H1 (cell line): Measurements from ENCODE around the gene RIPOR3. TPM values are rescaled to one million over a fixed set of nuclear protein-coding genes. Genes with fewer than 3 reads are reported as not detected.

Experiments used
- CTCF ChIA-PET: fragments of 300-600 bp; sonication (Branson Sonifier 250); formaldehyde crosslinking; loops from one replicate; lab custom pipeline; 2021; ENCODE audit not compliant: partially characterized antibody; lab: Charles Lee
- POLR2A ChIA-PET: fragments of 300-600 bp; sonication (Branson Sonifier 250); formaldehyde crosslinking; loops from one replicate; lab custom pipeline; 2021; ENCODE audit warnings: inconsistent platforms; ENCODE audit not compliant: partially characterized antibody; lab: Charles Lee
- DNase-seq, 2 experiments: peaks; one replicate each; pipeline versions ENCODE4 v3.0.0 to v3.0.0-alpha.2; 2010 to 2022; ENCODE audit warnings: low spot score in 2 of 2, low read depth in 1 of 2, mixed read lengths in 1 of 2
- FAIRE-seq: peaks from 2 replicates; lab custom pipeline; 2011; peaks lifted over from hg19 to GRCh38; lab: Jason Lieb, UNC
- H2AFZ ChIP-seq: 2 replicates; pipeline ENCODE4 v1.8.1; 2012; ENCODE audit warnings: low read length, inconsistent platforms
- H2AK5ac ChIP-seq: 2 replicates; pipeline ENCODE4 v1.6.1; 2013; ENCODE audit warnings: low read depth, low read length
- H2BK120ac ChIP-seq: replicated peaks from 2 replicates; pipeline ENCODE3; 2013; ENCODE audit warnings: low read depth, low read length, inconsistent platforms
- H2BK12ac ChIP-seq: 2 replicates; pipeline ENCODE4 v1.6.1; 2013; ENCODE audit warnings: low read depth, low read length
- H2BK15ac ChIP-seq: 2 replicates; pipeline ENCODE4 v1.6.1; 2013; ENCODE audit warnings: low read length
- H2BK20ac ChIP-seq: 2 replicates; pipeline ENCODE4 v1.6.1; 2013; ENCODE audit warnings: low read length
- H2BK5ac ChIP-seq: 2 replicates; pipeline ENCODE4 v1.6.1; 2013; ENCODE audit warnings: low read depth, low read length
- H3K14ac ChIP-seq: 2 replicates; pipeline ENCODE4 v1.6.1; 2013; ENCODE audit warnings: inconsistent platforms; ENCODE audit not compliant: insufficient read length
- H3K18ac ChIP-seq: 2 replicates; pipeline ENCODE4 v1.6.1; 2013; ENCODE audit warnings: low read length; ENCODE audit errors: extremely low read depth
- H3K23ac ChIP-seq: 2 replicates; pipeline ENCODE4 v1.6.1; 2013; ENCODE audit warnings: inconsistent platforms; ENCODE audit not compliant: insufficient read length
- H3K23me2 ChIP-seq: 2 replicates; pipeline ENCODE4 v1.6.1; 2013; ENCODE audit warnings: low read depth, low read length
- H3K27ac ChIP-seq: 2 replicates; pipeline ENCODE4 v1.6.1; 2011; ENCODE audit warnings: low read depth, low read length, inconsistent platforms
- H3K27me3 ChIP-seq, 4 experiments: replicated peaks in 1 of 4; 1 replicate in 1 of 4; 2 replicates in 3 of 4; pipeline versions ENCODE4 v1.6.1 to v1.8.1; 2011 to 2013; ENCODE audit warnings: low read length in 3 of 4, mild to moderate bottlenecking in 3 of 4, inconsistent platforms in 2 of 4, mixed read lengths in 2 of 4, moderate library complexity in 1 of 4; ENCODE audit not compliant: control insufficient read depth in 3 of 4, insufficient read depth in 3 of 4; ENCODE audit errors: extremely low read depth in 1 of 4
- H3K36me3 ChIP-seq, 4 experiments: 2 replicates each; pipeline versions ENCODE4 v1.6.1 to v1.8.1; 2011 to 2013; ENCODE audit warnings: mild to moderate bottlenecking in 4 of 4, low read length in 3 of 4, moderate library complexity in 2 of 4, control low read depth in 1 of 4, inconsistent platforms in 1 of 4; ENCODE audit not compliant: insufficient read depth in 4 of 4, control insufficient read depth in 2 of 4
- H3K4ac ChIP-seq: replicated peaks from 2 replicates; pipeline ENCODE3; 2013; ENCODE audit warnings: low read length, low read depth, mixed read lengths, inconsistent platforms; ENCODE audit not compliant: insufficient read length
- H3K4me1 ChIP-seq, 4 experiments: replicated peaks in 1 of 4; 1 replicate in 1 of 4; 2 replicates in 3 of 4; pipeline versions ENCODE4 v1.6.1 to v1.8.1; 2011 to 2013; ENCODE audit warnings: low read length in 3 of 4, inconsistent platforms in 2 of 4, mixed read lengths in 1 of 4; ENCODE audit not compliant: insufficient read depth in 4 of 4, control insufficient read depth in 3 of 4
- H3K4me2 ChIP-seq, 2 experiments: 2 replicates each; pipeline versions ENCODE4 v1.6.1 to v1.8.1; 2011 to 2013; ENCODE audit warnings: low read depth in 2 of 2, low read length in 2 of 2, control low read depth in 1 of 2, inconsistent platforms in 1 of 2, mild to moderate bottlenecking in 1 of 2; ENCODE audit not compliant: insufficient read depth in 1 of 2
- H3K4me3 ChIP-seq, 4 experiments: fragments of 200-600, 300-600 bp in 1 of 4; sonication (generic), shearing (Covaris generic), sonication (Bioruptor Twin) in 1 of 4; 2 replicates each; pipeline versions ENCODE4 v1.5.1 to v1.8.1; 2011 to 2016; ENCODE audit warnings: low read length in 4 of 4, low read depth in 3 of 4, control low read depth in 2 of 4, inconsistent platforms in 2 of 4, mild to moderate bottlenecking in 2 of 4, mixed read lengths in 1 of 4, moderate library complexity in 1 of 4; ENCODE audit not compliant: insufficient read depth in 2 of 4; ENCODE audit errors: extremely low read depth in 1 of 4
- H3K56ac ChIP-seq: replicated peaks from 2 replicates; pipeline ENCODE3; 2013; ENCODE audit warnings: low read depth, mild to moderate bottlenecking, mixed read lengths, low read length, inconsistent platforms; ENCODE audit not compliant: insufficient read length
- H3K79me1 ChIP-seq: 2 replicates; pipeline ENCODE4 v1.6.1; 2013; ENCODE audit warnings: low read depth, low read length, control low read depth
- H3K79me2 ChIP-seq, 2 experiments: 2 replicates each; pipeline versions ENCODE4 v1.6.1 to v1.8.1; 2012 to 2013; ENCODE audit warnings: low read length in 2 of 2, mild to moderate bottlenecking in 2 of 2, inconsistent platforms in 1 of 2; ENCODE audit not compliant: insufficient read depth in 2 of 2, control insufficient read depth in 1 of 2
- H3K9ac ChIP-seq, 4 experiments: replicated peaks in 1 of 4; 1 replicate in 1 of 4; 2 replicates in 3 of 4; pipeline versions ENCODE4 v1.6.1 to v1.8.1; 2011 to 2013; ENCODE audit warnings: low read depth in 3 of 4, low read length in 3 of 4, control low read depth in 2 of 4, mild to moderate bottlenecking in 2 of 4, moderate library complexity in 2 of 4, inconsistent platforms in 1 of 4; ENCODE audit errors: extremely low read depth in 1 of 4
- H3K9me3 ChIP-seq, 2 experiments: 2 replicates each; pipeline versions ENCODE4 v1.6.1 to v1.8.1; 2012 to 2013; ENCODE audit warnings: mild to moderate bottlenecking in 2 of 2, moderate library complexity in 2 of 2, control low read depth in 1 of 2, inconsistent platforms in 1 of 2, low read depth in 1 of 2, low read length in 1 of 2, mixed read lengths in 1 of 2; ENCODE audit not compliant: insufficient read depth in 2 of 2
- H4K20me1 ChIP-seq, 2 experiments: replicated peaks in 1 of 2; 2 replicates each; pipeline versions ENCODE3 to v1.8.1; 2011 to 2013; ENCODE audit warnings: inconsistent platforms in 2 of 2, low read length in 2 of 2, mild to moderate bottlenecking in 1 of 2; ENCODE audit not compliant: insufficient read depth in 2 of 2, control insufficient read depth in 1 of 2
- H4K5ac ChIP-seq: 2 replicates; pipeline ENCODE4 v1.6.1; 2013; ENCODE audit warnings: low read length, low read depth, mixed read lengths, inconsistent platforms; ENCODE audit not compliant: insufficient read length
- H4K8ac ChIP-seq: 2 replicates; pipeline ENCODE4 v1.8.0; 2013; ENCODE audit warnings: mild to moderate bottlenecking, moderate library complexity, low read length, inconsistent platforms; ENCODE audit not compliant: insufficient read depth; ENCODE audit errors: extremely low read depth
- H4K91ac ChIP-seq: replicated peaks from 2 replicates; pipeline ENCODE3; 2013; ENCODE audit warnings: low read length, mixed read lengths, inconsistent platforms; ENCODE audit not compliant: insufficient read length
- BCL11A ChIP-seq, 2 experiments: IDR thresholded peaks; one replicate each; pipeline ENCODE4 v1.6.1; 2011; ENCODE audit warnings: low read depth in 2 of 2, low read length in 2 of 2, mild to moderate bottlenecking in 2 of 2
- CHD1 ChIP-seq: IDR thresholded peaks from 2 replicates; pipeline ENCODE4 v1.6.1; 2012; ENCODE audit warnings: low read depth, low read length, improper control_type of control experiment
- GABPA ChIP-seq: IDR thresholded peaks from 2 replicates; pipeline ENCODE4 v1.6.1; 2011; ENCODE audit warnings: mild to moderate bottlenecking, low read length, moderate library complexity, borderline replicate concordance; ENCODE audit not compliant: insufficient read depth
- KDM1A ChIP-seq: fragments of 200-600, 300-600 bp; sonication (generic); IDR thresholded peaks from 2 replicates; pipeline ENCODE4 v1.7.1; 2016; ENCODE audit warnings: mild to moderate bottlenecking, low read length, borderline replicate concordance
- KDM4A ChIP-seq: IDR thresholded peaks from one replicate; pipeline ENCODE4 v1.7.1; 2012; ENCODE audit warnings: low read depth, mild to moderate bottlenecking, moderate library complexity, low read length, inconsistent platforms; ENCODE audit not compliant: severe bottlenecking
- MAFK ChIP-seq: IDR thresholded peaks from 2 replicates; pipeline ENCODE4 v1.6.1; 2012; ENCODE audit warnings: low read depth, mild to moderate bottlenecking, improper control_type of control experiment, low read length
- NRF1 ChIP-seq: IDR thresholded peaks from 2 replicates; pipeline ENCODE4 v1.6.1; 2011; ENCODE audit warnings: mild to moderate bottlenecking, low read depth, low read length, improper control_type of control experiment
- RBBP5 ChIP-seq: IDR thresholded peaks from 2 replicates; pipeline ENCODE4 v1.7.1; 2012; ENCODE audit warnings: low read depth, mild to moderate bottlenecking, inconsistent platforms, low read length, moderate library complexity, borderline replicate concordance
- RXRA ChIP-seq: IDR thresholded peaks from 2 replicates; pipeline ENCODE4 v1.6.1; 2011; ENCODE audit warnings: low read depth, mild to moderate bottlenecking, low read length, moderate library complexity; ENCODE audit not compliant: insufficient read depth
- SIN3A ChIP-seq, 2 experiments: IDR thresholded peaks in 1 of 2; conservative IDR thresholded peaks in 1 of 2; 2 replicates each; pipeline ENCODE4 v1.6.1; 2011 to 2012; ENCODE audit warnings: low read length in 2 of 2, improper control_type of control experiment in 1 of 2, low read depth in 1 of 2, mild to moderate bottlenecking in 1 of 2
- SRF ChIP-seq: IDR thresholded peaks from 2 replicates; pipeline ENCODE4 v1.6.1; 2011; ENCODE audit warnings: mild to moderate bottlenecking, low read depth, low read length, moderate library complexity
- TAF7 ChIP-seq: optimal IDR thresholded peaks from 2 replicates; pipeline ENCODE3; 2011; ENCODE audit warnings: low read depth, mild to moderate bottlenecking, inconsistent platforms, low read length, moderate library complexity, borderline replicate concordance
- TBP ChIP-seq: IDR thresholded peaks from 2 replicates; pipeline ENCODE4 v1.6.1; 2011; ENCODE audit warnings: low read depth, low read length, improper control_type of control experiment
- TEAD4 ChIP-seq: IDR thresholded peaks from 2 replicates; pipeline ENCODE4 v1.6.1; 2012; ENCODE audit warnings: low read depth, low read length, inconsistent platforms, mixed read lengths
- WGBS, 2 experiments: shearing (Covaris generic) in 1 of 2; methylation state at CpG; one replicate each; pipeline versions ENCODE4 v1.1.6 to v1.1.7; 2013 to 2015; ENCODE audit warnings: low lambda C conversion rate in 2 of 2, mixed read lengths in 2 of 2, inconsistent platforms in 1 of 2, low coverage in 1 of 2, missing lambda C conversion rate in 1 of 2; ENCODE audit not compliant: insufficient replicate concordance in 2 of 2, insufficient coverage in 1 of 2, insufficient read length in 1 of 2; ENCODE audit errors: extremely low coverage in 1 of 2, missing lambda C conversion rate in 1 of 2; 5-methylcytosine and 5-hydroxymethylcytosine counted together
- polyA plus RNA-seq, 7 experiments: library from polyadenylated mRNA; depleted of rRNA in 3 of 7; stranded (reverse) in 5 of 7; unstranded in 2 of 7; fragments of >200 nt in 5 of 7; fragments of 200-250 nt in 2 of 7; gene quantifications; 1 replicate in 5 of 7; 2 replicates in 1 of 7; 4 replicates in 1 of 7; pipeline versions ENCODE4 v1.2.1 to v1.2.3, GENCODE V29; 2011 to 2013; ENCODE audit warnings: missing spikeins in 2 of 7, mixed read lengths in 2 of 7
- total RNA-seq: library from RNA; stranded (reverse); fragmentation: NEBNext Ultra II Directional; extraction: Animal tissue kit (Norgen Biotek cat#: 25700); gene quantifications from 2 replicates; pipeline ENCODE4 v1.2.1, GENCODE V29; 2021

The RIPOR3 gene
- total and polyA plus RNA-seq, 2 of the 8 experiments (the other 6 are each of a cell fraction or from before 2014, with no cell fraction given): 3.6 to 4.5 TPM

DNA sequence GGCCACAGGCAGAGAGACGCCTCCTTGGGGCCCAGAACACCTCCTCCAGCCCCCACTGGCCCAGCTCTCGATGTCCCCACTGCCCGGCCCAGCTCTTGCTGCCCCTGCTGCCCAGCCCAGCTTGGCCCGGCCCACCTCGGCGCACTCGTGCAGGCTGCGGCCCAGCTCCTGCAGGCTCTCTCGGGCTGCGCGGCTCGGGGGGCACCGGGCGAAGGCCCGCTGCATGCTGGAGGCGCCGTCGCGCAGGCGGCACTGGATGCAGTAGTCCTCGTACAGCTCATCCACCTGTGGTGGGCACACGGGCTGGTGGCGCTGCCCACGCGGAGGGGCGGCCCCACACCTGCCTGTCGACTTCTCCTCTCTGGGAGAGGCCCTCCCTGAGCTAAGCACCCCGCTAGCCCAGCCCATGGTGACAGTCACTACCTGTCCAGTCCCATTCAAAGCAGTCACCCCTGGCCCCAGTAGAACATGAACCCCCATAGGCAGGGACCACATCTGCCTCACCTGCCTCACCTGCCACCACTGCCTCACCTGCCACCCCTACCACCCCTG is 81.8 kb downstream of the RIPOR3 start:
- H3K14ac ChIP-seq: no peak overlapping the region
- H3K56ac ChIP-seq: no peak overlapping the region
- H3K4me1 ChIP-seq: peaks cover 0 to 8% (median 2%) of the 10 kb centered on the region in 4 experiments; a peak in 3 of 7 replicates
- no peaks in the 10 kb centered on the region for H3K9me3 ChIP-seq
- no peak overlapping the region for H2AFZ ChIP-seq
- no peak overlapping the region for H2BK5ac ChIP-seq
- no peak overlapping the region for H4K8ac ChIP-seq
- CTCF ChIA-PET: interaction anchor here (1.1 to 5.2 kb wide), 6 partner anchors 11 to 105 kb away, joined by 3 to 22 read pairs (median 6); no protein-coding TSS in a partner anchor
- no peaks in the 10 kb centered on the region for H3K79me1 ChIP-seq
- no peaks in the 10 kb centered on the region for H3K27me3 ChIP-seq
- peaks cover 0 to 1% of the 10 kb centered on the region in 2 experiments for H4K20me1 ChIP-seq
- H2BK20ac ChIP-seq: no peak overlapping the region
- no peak overlapping the region for H3K18ac ChIP-seq
- no peak overlapping the region for H4K91ac ChIP-seq
- H3K9ac ChIP-seq: no peak overlapping the region
- H3K36me3 ChIP-seq: no peaks in the 10 kb centered on the region
- no peak overlapping the region for H3K4me2 ChIP-seq
- no peak overlapping the region for H3K4ac ChIP-seq
- POLR2A ChIA-PET: interaction anchor here (0.6 kb wide), 1 partner anchor 16 kb away, joined by 3 read pairs; no protein-coding TSS in a partner anchor
- H3K23ac ChIP-seq: no peak overlapping the region
- no peak overlapping the region for H2BK12ac ChIP-seq
- no peaks in the 10 kb centered on the region for H3K79me2 ChIP-seq
- no peaks in the 10 kb centered on the region for H3K23me2 ChIP-seq
- 89% methylated on average over 19 of the region's 28 CpGs; no CpG with 5 or more reads in 1 of the 2 experiments for WGBS, 2 experiments
- H2AK5ac ChIP-seq: no peak overlapping the region
- no peak overlapping the region for H3K4me3 ChIP-seq
- no peak overlapping the region for H2BK15ac ChIP-seq
- no peak for DNase-seq
- H2BK120ac ChIP-seq: no peak overlapping the region
- no peak overlapping the region; the same call in 1 of the 2 replicates for H3K27ac ChIP-seq
- H4K5ac ChIP-seq: no peak overlapping the region
- no peak for FAIRE-seq
- TF ChIP-seq SRF: no peak
- TF ChIP-seq RXRA: no peak
- no peak for TF ChIP-seq GABPA
- TF ChIP-seq KDM4A: no peak
- no peak for TF ChIP-seq SIN3A (conservative IDR thresholded peaks at IDR 0.05 in 1 of 2, IDR thresholded peaks at IDR 0.05 in 1 of 2; ENCODE audit: low read depth in 1 of 2, low read length in 2 of 2)
- no peak for TF ChIP-seq TBP
- no peak for TF ChIP-seq KDM1A
- TF ChIP-seq BCL11A (IDR thresholded peaks at IDR 0.05; ENCODE audit: low read depth in 2 of 2, low read length in 2 of 2): no peak
- no peak for TF ChIP-seq CHD1
- no peak for TF ChIP-seq NRF1
- TF ChIP-seq TEAD4: no peak
- no peak for TF ChIP-seq RBBP5
- TF ChIP-seq TAF7: no peak
- TF ChIP-seq MAFK: no peak
